ENCODE data around the gene GPR156.

The GPR156 gene

DNA sequence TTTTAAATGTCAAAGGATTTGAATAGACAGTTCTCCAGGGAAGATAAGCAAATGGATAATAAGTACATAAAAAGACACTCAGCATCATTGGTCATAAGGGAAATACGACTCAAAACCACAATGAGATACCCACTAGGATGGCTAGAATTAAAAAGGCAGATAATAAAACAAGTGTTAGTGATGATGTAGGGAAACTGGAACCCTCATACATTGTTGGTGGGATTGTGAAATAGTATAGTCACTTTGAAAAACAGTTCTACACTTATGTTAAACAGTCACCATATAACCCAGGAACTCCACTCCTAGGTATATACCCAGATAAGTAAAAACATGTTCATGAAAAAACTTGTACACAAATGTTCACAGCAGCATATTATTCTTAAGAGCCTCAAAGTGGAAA, 72.5 kb downstream of the GPR156 start:
- no peak for TF ChIP-seq CTCF (conservative IDR thresholded peaks at IDR 0.05; ENCODE audit: low read length)
- no peak overlapping the region for H3K4me3 ChIP-seq (ENCODE audit: low read length)
- DNase-seq (ENCODE audit: low read depth), result no peak

DNA sequence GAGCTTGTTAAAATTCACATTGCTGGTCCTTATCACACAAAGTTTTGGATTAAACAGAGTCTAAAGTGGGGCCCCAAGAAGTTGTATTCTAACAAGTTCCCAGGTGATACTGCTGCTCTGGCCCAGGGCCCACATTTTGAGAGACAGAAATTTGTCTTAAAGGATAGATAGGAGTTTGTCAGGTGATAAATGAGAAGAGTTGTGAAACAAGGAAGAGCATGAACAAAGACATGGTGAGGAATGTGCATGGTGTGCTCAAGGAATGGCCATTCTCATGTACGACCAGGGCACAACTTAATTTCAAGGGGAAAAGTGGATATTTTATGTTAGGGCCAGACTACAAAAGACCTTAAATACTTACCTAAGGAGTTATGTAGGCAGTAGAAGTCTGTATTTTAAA, 75.6 kb downstream of the GPR156 start:
- H3K4me3 ChIP-seq (ENCODE audit: low read length), result no peak overlapping the region
- TF ChIP-seq CTCF (conservative IDR thresholded peaks at IDR 0.05; ENCODE audit: low read length), result no peak
- no peak for DNase-seq (ENCODE audit: low read depth)

DNA sequence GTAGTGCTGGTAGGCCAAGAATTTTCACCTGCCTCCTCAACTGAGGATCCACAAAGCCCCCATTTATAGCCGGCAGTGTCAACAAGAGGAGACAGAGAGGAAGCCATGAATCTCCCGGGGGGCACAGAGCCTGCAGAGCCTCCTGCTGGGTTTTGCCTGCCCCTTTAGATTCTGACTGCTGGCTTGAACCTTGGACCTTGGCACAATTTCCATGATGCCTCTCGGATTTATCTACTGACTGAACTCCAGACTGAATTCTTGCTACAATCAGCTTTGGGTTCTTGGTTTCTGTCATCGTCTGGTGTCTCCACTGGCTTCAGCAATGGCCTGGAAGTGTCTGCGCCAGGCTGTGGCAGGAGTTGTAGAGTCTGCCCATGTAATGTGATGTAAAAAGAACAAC, 80.7 kb downstream of the GPR156 start:
- H3K4me3 ChIP-seq (ENCODE audit: low read length), result no peak overlapping the region
- DNase-seq (ENCODE audit: low read depth), result no peak
- TF ChIP-seq CTCF (conservative IDR thresholded peaks at IDR 0.05; ENCODE audit: low read length), result no peak

GRCh38 chr3:120203621-120204020, 81.4 kb downstream of the GPR156 start:
- no peak overlapping the region for H3K4me3 ChIP-seq (ENCODE audit: low read length)
- no peak for DNase-seq (ENCODE audit: low read depth)
- TF ChIP-seq CTCF (conservative IDR thresholded peaks at IDR 0.05; ENCODE audit: low read length), result no peak

DNA sequence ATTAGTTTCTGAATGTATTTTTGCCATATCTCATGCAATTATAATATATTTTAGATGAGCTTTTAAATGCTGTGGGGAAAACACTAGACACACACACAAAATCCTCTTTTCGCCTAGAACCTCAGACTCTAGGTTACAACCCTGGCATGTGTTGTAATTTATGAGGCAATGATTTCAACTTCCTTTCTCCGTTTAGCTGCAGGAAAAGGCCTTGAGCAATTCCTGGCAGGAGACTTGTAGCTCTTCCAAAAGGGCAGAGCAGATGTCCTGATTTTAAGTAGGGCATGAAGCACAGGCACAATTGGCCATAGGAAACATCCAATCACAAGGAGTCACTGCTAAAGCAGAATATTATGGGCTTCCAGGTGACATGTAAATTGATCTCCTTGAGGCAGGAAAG, 82.0 kb downstream of the GPR156 start:
- peak; percentile 94 for DNase-seq (ENCODE audit: low read depth)
- TF ChIP-seq CTCF (conservative IDR thresholded peaks at IDR 0.05; ENCODE audit: low read length), result no peak

DNA sequence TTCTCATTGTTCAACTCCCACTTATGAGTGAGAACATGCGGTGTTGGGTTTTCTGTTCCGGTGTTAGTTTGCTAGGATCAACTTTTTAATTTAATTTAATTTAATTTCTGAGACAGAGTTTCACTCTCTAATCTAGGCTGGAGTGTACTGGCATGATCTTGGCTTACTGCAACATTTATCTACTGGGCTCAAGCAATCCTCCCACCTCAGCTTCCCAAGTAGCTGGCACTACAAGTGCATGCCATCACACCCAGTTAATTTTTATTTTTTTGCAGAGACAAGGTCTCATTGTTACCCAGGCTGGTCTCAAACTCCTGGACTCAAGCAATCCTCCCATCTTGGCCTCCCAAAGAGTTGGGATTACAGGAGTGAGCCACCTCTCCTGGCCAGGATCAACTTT, 82.7 kb downstream of the GPR156 start:
- no peak for TF ChIP-seq CTCF (conservative IDR thresholded peaks at IDR 0.05; ENCODE audit: low read length)
- no peak overlapping the region for H3K4me3 ChIP-seq (ENCODE audit: low read length)
- DNase-seq (ENCODE audit: low read depth), result no peak

More for the DNA sequence above, 82.0 kb downstream of the GPR156 start:
- no peak overlapping the region for H3K4me3 ChIP-seq (ENCODE audit: low read length)

DNA sequence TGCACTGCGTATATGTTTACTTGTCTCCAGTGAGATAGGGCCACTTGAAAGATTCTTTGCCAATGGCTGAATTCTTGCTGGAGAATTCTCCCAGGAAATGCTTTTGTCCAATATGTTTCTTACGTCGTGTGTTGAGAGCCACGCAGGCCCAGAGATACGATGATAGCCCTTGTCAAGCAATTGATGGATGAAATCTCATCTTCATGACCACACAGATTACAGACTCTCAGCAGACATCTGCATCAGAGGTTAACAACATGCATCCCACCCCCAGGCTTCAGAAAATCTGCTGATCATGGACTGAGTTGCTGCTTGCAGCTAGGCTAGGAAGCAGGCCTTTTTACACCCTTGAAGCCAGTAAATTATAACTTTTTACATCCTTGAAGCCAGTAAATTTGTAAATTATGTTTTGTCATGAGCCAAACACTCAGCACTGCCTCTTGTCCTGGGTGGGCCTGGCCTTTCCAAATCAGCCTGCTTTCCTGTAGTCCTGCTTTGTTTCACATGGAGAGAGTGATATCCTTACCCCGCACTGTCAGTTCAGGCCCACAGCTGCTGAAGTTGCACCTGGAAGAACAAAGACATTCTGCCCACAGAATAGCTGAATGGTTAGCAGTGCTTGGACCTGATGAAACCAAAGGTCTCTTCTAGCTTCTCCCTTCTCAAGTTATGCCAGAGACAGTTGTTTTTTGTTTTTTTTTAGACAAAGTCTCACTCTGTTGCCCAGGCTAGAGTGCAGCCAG, 84.4 kb downstream of the GPR156 start:
- no peak for DNase-seq (ENCODE audit: low read depth)
- H3K4me3 ChIP-seq (ENCODE audit: low read length), result no peak overlapping the region
- no peak for TF ChIP-seq CTCF (conservative IDR thresholded peaks at IDR 0.05; ENCODE audit: low read length)

Data from AG10803 (cell line).